ENCODE data around the gene APBA2. TPM values are rescaled to one million over a fixed set of nuclear protein-coding genes. Genes with fewer than 3 reads are reported as not detected.

The APBA2 gene
- total RNA-seq, 1 donor from 2014 or later = 33.1 TPM

- no peak overlapping the region for H3K4me3 Mint-ChIP-seq
- H3K4me1 Mint-ChIP-seq = peaks cover 28% of the 10 kb centered on the region
- TF ChIP-seq CTCF (IDR thresholded peaks at IDR 0.05; ENCODE audit: unreplicated experiment) = no peak
- no peaks in the 10 kb centered on the region for H3K27me3 Mint-ChIP-seq (ENCODE audit: low read depth)
- H3K36me3 Mint-ChIP-seq = no peaks in the 10 kb centered on the region
- no peak for DNase-seq (ENCODE audit: low spot score in 2 of 2, unreplicated experiment in 2 of 2)
- H3K9me3 Mint-ChIP-seq = peaks cover 6% of the 10 kb centered on the region
- no peak overlapping the region for H3K27ac Mint-ChIP-seq
Measured at GRCh38 chr15:28989896-28990295, 104.1 kb downstream of the APBA2 start.

DNA sequence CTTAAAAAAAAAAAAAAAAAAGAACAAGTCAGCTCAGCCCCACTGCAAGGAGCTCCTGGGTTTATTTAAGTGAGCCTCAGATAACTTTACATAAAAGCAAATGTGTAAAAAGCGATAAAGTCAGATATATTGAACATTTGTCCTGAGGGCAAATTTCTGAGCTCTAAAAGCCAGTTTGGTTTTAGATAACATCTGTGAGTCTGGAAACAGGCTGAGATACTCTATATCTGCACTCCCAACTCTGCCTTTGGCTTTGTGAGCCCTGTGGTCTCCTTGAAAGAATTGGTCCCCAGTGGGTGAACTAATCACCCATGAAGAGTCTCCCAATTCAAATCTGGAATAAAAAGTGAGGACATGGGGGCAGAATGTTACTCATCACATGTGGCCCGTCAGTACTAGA, 104.6 kb downstream of the APBA2 start:
- no peak overlapping the region for H3K27ac Mint-ChIP-seq
- H3K4me3 Mint-ChIP-seq = no peak overlapping the region
- peaks cover 6% of the 10 kb centered on the region for H3K9me3 Mint-ChIP-seq
- peaks cover 23% of the 10 kb centered on the region for H3K4me1 Mint-ChIP-seq
- no peak for TF ChIP-seq CTCF (IDR thresholded peaks at IDR 0.05; ENCODE audit: unreplicated experiment)
- H3K36me3 Mint-ChIP-seq = no peaks in the 10 kb centered on the region
- H3K27me3 Mint-ChIP-seq (ENCODE audit: low read depth) = no peaks in the 10 kb centered on the region
- DNase-seq (ENCODE audit: low spot score in 2 of 2, unreplicated experiment in 2 of 2) = no peak

- Mint-ChIP-seq H3K27me3 (ENCODE audit: low read depth) (no peaks in the 10 kb centered on the region), H3K27ac (peak overlapping the region; percentile 5), H3K36me3 (peaks cover under 1% of the 10 kb centered on the region), H3K4me1 (peaks cover 15% of the 10 kb centered on the region), H3K4me3 (no peak overlapping the region), H3K9me3 (peaks cover 6% of the 10 kb centered on the region)
- no peak for TF ChIP-seq CTCF (IDR thresholded peaks at IDR 0.05; ENCODE audit: unreplicated experiment)
- DNase-seq (ENCODE audit: low spot score in 2 of 2, unreplicated experiment in 2 of 2) = no peak
Measured at GRCh38 chr15:28991236-28992171, 105.7 kb downstream of the APBA2 start.

GRCh38 chr15:28992336-28992864, 106.6 kb downstream of the APBA2 start:
- Mint-ChIP-seq H3K9me3 (peaks cover under 1% of the 10 kb centered on the region), H3K27me3 (ENCODE audit: low read depth) (no peaks in the 10 kb centered on the region), H3K36me3 (peaks cover 4% of the 10 kb centered on the region), H3K4me3 (no peak overlapping the region), H3K4me1 (peaks cover 15% of the 10 kb centered on the region), H3K27ac (no peak overlapping the region)
- DNase-seq (ENCODE audit: low spot score in 2 of 2, unreplicated experiment in 2 of 2) = no peak
- TF ChIP-seq CTCF (IDR thresholded peaks at IDR 0.05; ENCODE audit: unreplicated experiment) = no peak

DNA sequence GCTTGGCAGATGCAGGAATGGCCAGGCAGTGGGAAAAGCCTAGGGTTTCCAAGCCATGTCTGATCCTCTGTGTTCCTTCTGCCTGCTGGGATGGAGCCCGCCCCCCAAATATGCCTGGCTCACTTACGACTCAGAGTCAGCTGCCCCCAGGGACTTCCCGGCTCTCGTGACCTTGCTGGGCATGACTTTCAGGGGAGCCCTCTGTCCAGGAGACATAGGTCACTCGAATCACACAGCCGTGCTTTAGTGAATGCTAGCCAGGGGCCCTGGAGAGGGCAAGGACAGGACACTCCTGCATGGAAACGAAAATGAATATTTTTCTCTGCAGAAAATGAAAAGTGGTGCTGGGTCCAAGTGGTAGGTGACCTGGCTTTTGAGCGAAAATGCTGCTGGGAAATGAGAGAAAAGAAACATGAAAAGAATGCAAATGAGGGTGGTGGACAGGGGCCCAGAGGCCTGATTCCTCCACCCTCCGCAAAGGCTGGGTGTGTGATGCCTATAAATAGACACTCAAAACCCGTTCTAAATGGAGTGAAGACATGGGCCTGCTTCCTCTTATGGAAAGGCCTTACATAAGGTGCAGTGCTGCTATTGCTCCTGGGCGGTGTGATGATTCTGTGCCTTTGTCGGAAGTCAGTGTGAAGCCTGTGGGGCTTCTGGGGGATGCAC, 107.4 kb downstream of the APBA2 start:
- DNase-seq (ENCODE audit: low spot score in 2 of 2, unreplicated experiment in 2 of 2) = no peak
- H3K9me3 Mint-ChIP-seq = no peaks in the 10 kb centered on the region
- H3K4me1 Mint-ChIP-seq = peaks cover 15% of the 10 kb centered on the region
- no peak overlapping the region for H3K4me3 Mint-ChIP-seq
- peak overlapping the region; percentile 4 for H3K27ac Mint-ChIP-seq
- no peak for TF ChIP-seq CTCF (IDR thresholded peaks at IDR 0.05; ENCODE audit: unreplicated experiment)
- H3K27me3 Mint-ChIP-seq (ENCODE audit: low read depth) = no peaks in the 10 kb centered on the region
- H3K36me3 Mint-ChIP-seq = peaks cover 4% of the 10 kb centered on the region
